GM11168 (cell line): ENCODE measurements around the gene TIPARP.

Experiments
- in situ Hi-C: fragments of 300-500 bp; cut with MboI; formaldehyde crosslinking; loops from one replicate; pipeline ENCODE4 v1.12.0; 2022; ENCODE audit warnings: low sequenced_read_pairs; ENCODE audit not compliant: unreplicated experiment

TIPARP gene

GRCh38 chr3:156673732-156674045 lies 701 bp upstream of the TIPARP start:
- in situ Hi-C loops, result loop anchor here (25.0 kb wide), 1 partner anchor 511 kb away; no protein-coding TSS in a partner anchor

- in situ Hi-C loops, result loop anchor here (5.0 to 25.0 kb wide), 2 partner anchors 402 to 513 kb away; no protein-coding TSS in a partner anchor
Measured at GRCh38 chr3:156674911-156675829, 780 bp downstream of the TIPARP start.

GRCh38 chr3:156675830-156676767 lies 1.7 kb downstream of the TIPARP start:
- in situ Hi-C loops, result loop anchor here (5.0 kb wide), 1 partner anchor 401 kb away; no protein-coding TSS in a partner anchor

DNA sequence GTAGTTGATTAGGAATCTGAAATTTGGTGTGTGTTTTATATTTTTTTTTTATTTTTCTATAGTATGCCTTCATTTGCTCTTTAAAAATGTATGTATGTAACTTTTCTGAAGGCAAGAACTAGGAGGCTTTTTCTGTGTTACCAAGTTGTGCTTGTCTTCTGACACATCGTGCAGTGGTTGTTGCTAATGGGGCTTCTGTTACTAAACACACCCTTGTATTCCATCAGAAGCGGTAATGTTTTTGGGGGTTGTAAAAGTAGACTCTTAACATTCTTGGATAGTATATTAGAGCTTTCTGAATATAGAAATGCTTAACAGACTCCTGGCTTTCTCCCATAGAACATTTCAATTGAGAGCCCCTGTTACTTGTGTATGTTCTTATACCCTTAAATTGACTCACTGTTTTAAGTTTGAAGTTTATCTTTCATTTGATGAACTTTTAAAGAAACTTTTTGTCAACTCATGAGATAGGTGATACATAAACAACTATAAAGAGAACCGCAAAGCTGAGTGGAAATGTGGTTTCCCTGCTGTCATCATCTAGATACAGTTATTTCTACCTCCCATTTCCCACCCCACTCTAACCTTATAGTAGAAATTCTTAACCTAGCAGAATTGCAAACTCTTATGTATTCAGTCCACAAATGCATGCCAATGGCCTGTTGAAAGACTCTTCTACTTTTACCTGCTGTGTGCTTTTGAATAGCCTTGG lies 2.5 kb downstream of the TIPARP start:
- in situ Hi-C loops, result loop anchor here (5.0 kb wide), 1 partner anchor 400 kb away; no protein-coding TSS in a partner anchor

GRCh38 chr3:156677536-156677935 lies 3.1 kb downstream of the TIPARP start:
- in situ Hi-C loops, result loop anchor here (5.0 kb wide), 1 partner anchor 400 kb away; no protein-coding TSS in a partner anchor

- in situ Hi-C loops, result loop anchor here (5.0 kb wide), 1 partner anchor 399 kb away; no protein-coding TSS in a partner anchor
Measured at GRCh38 chr3:156678197-156678596, 3.8 kb downstream of the TIPARP start.

- in situ Hi-C loops, result loop anchor here (10.0 kb wide), 1 partner anchor 134 kb away; no protein-coding TSS in a partner anchor
Measured at GRCh38 chr3:156680243-156680914, 6.0 kb downstream of the TIPARP start.

DNA sequence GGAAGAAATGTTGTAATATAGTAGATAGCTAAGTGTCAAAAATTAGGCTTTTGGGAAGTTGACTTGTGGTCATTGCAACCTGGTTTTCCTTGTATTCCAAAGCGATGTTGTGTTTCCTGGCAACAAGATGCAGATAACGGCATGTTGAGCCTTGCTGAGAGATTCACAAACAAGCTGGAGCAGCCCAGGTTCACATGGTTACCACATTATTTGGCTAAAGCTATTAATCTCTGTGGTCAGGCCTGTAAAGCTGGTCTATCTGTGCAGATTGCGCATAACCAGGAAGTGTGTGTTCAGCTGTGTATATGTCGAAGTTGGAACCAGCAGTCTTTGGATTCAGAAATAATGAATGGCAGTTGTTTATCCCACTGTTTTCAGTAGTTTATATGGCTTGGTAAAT lies 6.6 kb downstream of the TIPARP start:
- in situ Hi-C loops, result loop anchor here (10.0 kb wide), 1 partner anchor 134 kb away; no protein-coding TSS in a partner anchor

GRCh38 chr3:156682501-156682900 lies 8.1 kb downstream of the TIPARP start:
- in situ Hi-C loops, result loop anchor here (10.0 kb wide), 1 partner anchor 132 kb away; no protein-coding TSS in a partner anchor

GRCh38 chr3:156682963-156683362 lies 8.6 kb downstream of the TIPARP start:
- in situ Hi-C loops, result loop anchor here (10.0 kb wide), 1 partner anchor 132 kb away; no protein-coding TSS in a partner anchor

- in situ Hi-C loops, result loop anchor here (10.0 kb wide), 1 partner anchor 130 kb away; no protein-coding TSS in a partner anchor
Measured at GRCh38 chr3:156685198-156685597, 10.8 kb downstream of the TIPARP start.

DNA sequence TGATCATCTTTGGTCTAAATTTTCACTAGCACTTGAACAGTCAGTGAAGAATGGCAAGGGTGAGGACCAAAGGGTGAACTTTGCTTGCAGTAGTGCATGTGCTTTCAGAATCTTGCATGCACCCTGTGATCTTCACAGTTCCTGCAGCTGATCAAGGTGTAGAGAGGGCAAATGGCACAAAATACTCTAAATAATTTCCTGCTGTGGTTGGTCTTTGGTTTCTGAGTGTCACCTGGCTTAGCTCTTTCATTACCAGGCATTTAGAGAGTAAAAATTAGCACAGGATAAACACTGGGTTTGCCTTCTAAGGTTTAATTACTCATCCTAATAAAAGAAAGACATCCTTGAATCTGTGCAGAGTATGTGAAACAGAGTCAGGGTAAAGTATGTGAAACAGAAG lies 11.4 kb downstream of the TIPARP start:
- in situ Hi-C loops, result loop anchor here (10.0 kb wide), 1 partner anchor 129 kb away; no protein-coding TSS in a partner anchor

DNA sequence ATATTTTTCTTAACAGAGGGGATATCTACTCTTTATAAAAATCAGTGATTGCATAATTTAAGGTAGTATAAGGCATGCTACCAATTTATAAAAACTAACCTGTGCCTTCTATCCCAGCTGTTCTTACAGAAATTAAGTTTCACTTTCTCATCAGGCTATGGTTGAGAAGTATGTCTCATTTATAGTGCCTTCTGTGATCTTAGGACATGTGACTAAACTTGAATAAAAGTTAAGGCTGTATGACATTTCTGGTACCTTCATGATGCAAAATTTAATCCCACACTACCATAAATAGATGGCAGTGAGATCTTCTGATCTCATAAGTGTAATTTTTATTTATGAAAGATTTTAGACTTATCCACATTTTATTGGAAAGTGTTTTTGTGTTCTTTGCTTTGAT lies 12.6 kb downstream of the TIPARP start:
- in situ Hi-C loops, result loop anchor here (10.0 kb wide), 1 partner anchor 128 kb away; no protein-coding TSS in a partner anchor

GRCh38 chr3:156688632-156689452 lies 14.5 kb downstream of the TIPARP start:
- in situ Hi-C loops, result loop anchor here (10.0 kb wide), 1 partner anchor 126 kb away; no protein-coding TSS in a partner anchor

DNA sequence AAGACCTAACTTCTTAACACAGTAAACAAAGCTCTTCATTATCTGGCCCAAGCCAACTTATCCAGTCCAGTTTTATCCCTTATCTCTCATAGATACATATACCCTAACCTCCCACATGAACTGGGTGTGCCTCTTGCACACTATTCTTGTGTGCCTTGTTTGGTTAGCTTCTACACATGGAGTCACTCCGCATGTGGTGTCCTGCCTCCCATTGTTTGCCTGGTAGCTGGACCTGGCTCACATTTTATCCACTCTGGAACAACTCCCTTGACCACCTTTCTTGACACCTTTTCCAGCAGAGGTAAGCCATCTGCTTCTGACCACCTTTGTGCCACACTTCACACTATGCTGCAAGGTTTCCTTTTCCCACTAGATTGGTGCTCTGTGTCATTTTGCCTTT lies 15.2 kb downstream of the TIPARP start:
- in situ Hi-C loops, result loop anchor here (10.0 kb wide), 1 partner anchor 125 kb away; no protein-coding TSS in a partner anchor

GRCh38 chr3:156691920-156692319 lies 17.5 kb downstream of the TIPARP start:
- in situ Hi-C loops, result no loop called here

- in situ Hi-C loops, result no loop called here
Measured at GRCh38 chr3:156693166-156693565, 18.8 kb downstream of the TIPARP start.

- in situ Hi-C loops, result no loop called here
Measured at GRCh38 chr3:156694536-156694935, 20.1 kb downstream of the TIPARP start.
